NCI-H1694 treated with DMSO at 0.1 percent for 48 hours (cell line): ENCODE results near the gene C4orf17.
A peak's percentile ranks its signal among the peaks of the same experiment; 100 is the strongest.
"Not testable (repeated sequence)": the region's sequence is repeated elsewhere in the genome, so short reads cannot be mapped to it uniquely, and the experiment has no call there.

Experiments
- DNase-seq: peaks from one replicate; lab custom pipeline; 2025; lab: John Stamatoyannopoulos, UW

The C4orf17 gene

GRCh38 chr4:99510721-99511120 is at the start of gene C4orf17:
C4orf17 (plus strand) TSS chr4:99511021; CDS start chr4:99513082, 2,061 bp downstream.
- no peak for DNase-seq

GRCh38 chr4:99461623-99462401 is 49.0 kb upstream of the C4orf17 start:
- no peak for DNase-seq

- peak; percentile 36 for DNase-seq
Measured at GRCh38 chr4:99462875-99463464, 47.9 kb upstream of the C4orf17 start.

GRCh38 chr4:99463566-99463965 is 47.3 kb upstream of the C4orf17 start:
- no peak for DNase-seq

GRCh38 chr4:99467887-99468286 is 42.9 kb upstream of the C4orf17 start:
- DNase-seq = no peak

- no peak for DNase-seq
Measured at GRCh38 chr4:99468889-99469288, 41.9 kb upstream of the C4orf17 start.

- no peak for DNase-seq
Measured at GRCh38 chr4:99471349-99471748, 39.5 kb upstream of the C4orf17 start.

- DNase-seq = no peak
Measured at GRCh38 chr4:99471896-99472295, 38.9 kb upstream of the C4orf17 start.

- no peak for DNase-seq
Measured at GRCh38 chr4:99473131-99473530, 37.7 kb upstream of the C4orf17 start.

- DNase-seq = no peak
Measured at GRCh38 chr4:99483636-99484035, 27.2 kb upstream of the C4orf17 start.

GRCh38 chr4:99485212-99485611 is 25.6 kb upstream of the C4orf17 start:
- DNase-seq = no peak

- DNase-seq = not testable (repeated sequence)
Measured at GRCh38 chr4:99486648-99487047, 24.2 kb upstream of the C4orf17 start.

- DNase-seq = no peak
Measured at GRCh38 chr4:99490286-99490685, 20.5 kb upstream of the C4orf17 start.

GRCh38 chr4:99504804-99505502 is 5.9 kb upstream of the C4orf17 start:
- no peak for DNase-seq

- no peak for DNase-seq
Measured at GRCh38 chr4:99506781-99507180, 4.0 kb upstream of the C4orf17 start.

GRCh38 chr4:99507349-99507748 is 3.5 kb upstream of the C4orf17 start:
- DNase-seq = no peak

GRCh38 chr4:99507762-99508161 is 3.1 kb upstream of the C4orf17 start:
- no peak for DNase-seq

GRCh38 chr4:99518601-99519295 is 7.9 kb downstream of the C4orf17 start:
- DNase-seq = no peak

- DNase-seq = no peak
Measured at GRCh38 chr4:99529228-99529627, 18.4 kb downstream of the C4orf17 start.

- no peak for DNase-seq
Measured at GRCh38 chr4:99529956-99530355, 19.1 kb downstream of the C4orf17 start.

- DNase-seq = not testable (repeated sequence)
Measured at GRCh38 chr4:99534699-99535098, 23.9 kb downstream of the C4orf17 start.

GRCh38 chr4:99536271-99536670 is 25.4 kb downstream of the C4orf17 start:
- DNase-seq = no peak
